Activated CD4-positive, alpha-beta T cell treated with anti-CD3 and anti-CD28 coated beads for 48 hours (primary cell): ENCODE measurements around the gene EBI3.
"Not testable (repeated sequence)": the region's sequence is repeated elsewhere in the genome, so short reads cannot be mapped to it uniquely, and the experiment has no call there.

Source experiments
- DNase-seq: peaks from one replicate; pipeline ENCODE4 v3.0.0-alpha.2; 2020

The EBI3 gene

GRCh38 chr19:4234862-4235201 is 5.5 kb downstream of the EBI3 start:
- DNase-seq, result no peak

- not testable (repeated sequence) for DNase-seq
Observed at GRCh38 chr19:4237510-4237909, 8.2 kb downstream of the EBI3 start.

GRCh38 chr19:4238831-4239230 is 9.5 kb downstream of the EBI3 start:
- no peak for DNase-seq

GRCh38 chr19:4241824-4242430 is 12.6 kb downstream of the EBI3 start:
- DNase-seq, result no peak

- DNase-seq, result not testable (repeated sequence)
Observed at GRCh38 chr19:4245938-4246337, 16.6 kb downstream of the EBI3 start.

GRCh38 chr19:4246767-4247593 is 17.7 kb downstream of the EBI3 start, which contains the start of gene YJU2:
Gene YJU2, plus strand, starts transcription at chr19:4247080. Its CDS starts 67 bp downstream, at chr19:4247147.
- peak; percentile 100 for DNase-seq

GRCh38 chr19:4256563-4256962 is 27.2 kb downstream of the EBI3 start:
- peak; percentile 35 for DNase-seq

GRCh38 chr19:4257025-4257424 is 27.7 kb downstream of the EBI3 start:
- no peak for DNase-seq

GRCh38 chr19:4258181-4258580 is 28.9 kb downstream of the EBI3 start:
- DNase-seq, result no peak

- no peak for DNase-seq
Observed at GRCh38 chr19:4260613-4261191, 31.4 kb downstream of the EBI3 start.

- DNase-seq, result no peak
Observed at GRCh38 chr19:4264812-4265211, 35.5 kb downstream of the EBI3 start.

GRCh38 chr19:4266253-4267000 is 37.1 kb downstream of the EBI3 start:
- DNase-seq, result no peak

- DNase-seq, result peak; percentile 76
Observed at GRCh38 chr19:4267101-4267900, 38.0 kb downstream of the EBI3 start.

GRCh38 chr19:4267901-4268815 is 38.8 kb downstream of the EBI3 start:
- no peak for DNase-seq

GRCh38 chr19:4268816-4269430 is 39.6 kb downstream of the EBI3 start:
- no peak for DNase-seq

GRCh38 chr19:4272894-4273293 is 43.6 kb downstream of the EBI3 start:
- DNase-seq, result no peak

- not testable (repeated sequence) for DNase-seq
Observed at GRCh38 chr19:4274321-4274686, 45.0 kb downstream of the EBI3 start.

- no peak for DNase-seq
Observed at GRCh38 chr19:4277191-4277696, 47.9 kb downstream of the EBI3 start.

GRCh38 chr19:4278010-4278409 is 48.7 kb downstream of the EBI3 start:
- DNase-seq, result no peak

GRCh38 chr19:4278419-4279266 is 49.3 kb downstream of the EBI3 start, which contains the start of gene SHD:
Gene SHD, plus strand, starts transcription at chr19:4279266. Its CDS starts 798 bp downstream, at chr19:4280064.
- DNase-seq, result no peak
